ENCODE results near the gene SMARCA4.

- no peak for TF ChIP-seq CTCF (IDR thresholded peaks at IDR 0.05; ENCODE audit: low read length)
- no peak for TF ChIP-seq EZH2 (IDR thresholded peaks at IDR 0.05; ENCODE audit: borderline replicate concordance, low read length)
Observed at GRCh38 chr19:11069561-11069960, 108.7 kb downstream of the SMARCA4 start.

Data from OCI-LY1 (cell line).